Activated CD4-positive, CD25-positive, alpha-beta regulatory T cell treated with anti-CD3 and anti-CD28 coated beads, Interleukin-2, amount 50 U/mL, for 24 hours (primary cell): Measurements from ENCODE around the gene METTL17.
A peak's percentile ranks its signal among the peaks of the same experiment; 100 is the strongest.
"Not testable (repeated sequence)": the region's sequence is repeated elsewhere in the genome, so short reads cannot be mapped to it uniquely, and the experiment has no call there.

Source experiments
- ATAC-seq, 2 donors: fragments of 150-1000 bp; cut with Tn5 transposase; one replicate each; pipeline ENCODE4 v1.10.0; 2021; ENCODE audit warnings: mild to moderate bottlenecking in 1 of 2, moderate library complexity in 1 of 2

The METTL17 gene

GRCh38 chr14:20997564-20997963 is 7.8 kb downstream of the METTL17 start:
- no peak for ATAC-seq

- ATAC-seq: no peak
Measured at GRCh38 chr14:20998139-20998538, 8.4 kb downstream of the METTL17 start.

GRCh38 chr14:20998674-20999366 is 9.0 kb downstream of the METTL17 start, which contains the start of gene SLC39A2:
Gene SLC39A2, plus strand, starts transcription at chr14:20999293. Its CDS starts 154 bp downstream, at chr14:20999447.
- ATAC-seq: no peak

- ATAC-seq: no peak
Measured at GRCh38 chr14:20999591-20999990, 9.8 kb downstream of the METTL17 start.

GRCh38 chr14:21001218-21001617 is 11.4 kb downstream of the METTL17 start:
- no peak for ATAC-seq

GRCh38 chr14:21003788-21004346 is 14.1 kb downstream of the METTL17 start:
- no peak for ATAC-seq

GRCh38 chr14:21009721-21010120 is 19.9 kb downstream of the METTL17 start:
- ATAC-seq: not testable (repeated sequence)

GRCh38 chr14:21011136-21011535 is 21.4 kb downstream of the METTL17 start:
- ATAC-seq: no peak

- ATAC-seq: peak; percentile 64 to 68
Measured at GRCh38 chr14:21014761-21015190, 25.0 kb downstream of the METTL17 start.

- no peak for ATAC-seq
Measured at GRCh38 chr14:21015312-21015711, 25.5 kb downstream of the METTL17 start.

- ATAC-seq: no peak
Measured at GRCh38 chr14:21016413-21017190, 26.8 kb downstream of the METTL17 start.

- no peak for ATAC-seq
Measured at GRCh38 chr14:21017528-21018245, 27.9 kb downstream of the METTL17 start.

GRCh38 chr14:21018286-21018685 is 28.5 kb downstream of the METTL17 start:
- no peak for ATAC-seq

GRCh38 chr14:21018781-21019180 is 29.0 kb downstream of the METTL17 start:
- ATAC-seq: no peak

GRCh38 chr14:21019366-21019765 is 29.6 kb downstream of the METTL17 start:
- ATAC-seq: no peak

- ATAC-seq: no peak
Measured at GRCh38 chr14:21020977-21021545, 31.3 kb downstream of the METTL17 start.

GRCh38 chr14:21022686-21023085 is 32.9 kb downstream of the METTL17 start:
- ATAC-seq: no peak

- no peak for ATAC-seq
Measured at GRCh38 chr14:21023174-21023573, 33.4 kb downstream of the METTL17 start.

GRCh38 chr14:21023817-21024584 is 34.2 kb downstream of the METTL17 start:
- ATAC-seq: no peak

- peak; percentile 78 to 80 for ATAC-seq
Measured at GRCh38 chr14:21024585-21025370, 35.0 kb downstream of the METTL17 start, which contains the start of gene NDRG2. Gene NDRG2, minus strand, starts transcription at chr14:21025061. Its CDS starts 1,746 bp downstream, at chr14:21023315.
